HUES48 (cell line): ENCODE results near the gene ST13.
A peak's percentile ranks its signal among the peaks of the same experiment; 100 is the strongest.
"Not testable (repeated sequence)": the region's sequence is repeated elsewhere in the genome, so short reads cannot be mapped to it uniquely, and the experiment has no call there.

Source experiments
- H3K27ac ChIP-seq: one replicate; pipeline ENCODE4 v1.7.0; 2013; ENCODE audit warnings: low read depth, low read length, inconsistent platforms
- H3K27me3 ChIP-seq: 2 replicates; pipeline ENCODE4 v1.6.1; 2013; ENCODE audit warnings: mild to moderate bottlenecking, low read length; ENCODE audit not compliant: control insufficient read depth, insufficient read depth
- H3K36me3 ChIP-seq: 2 replicates; pipeline ENCODE4 v1.6.1; 2013; ENCODE audit warnings: low read length; ENCODE audit not compliant: control insufficient read depth, insufficient read depth
- H3K4me1 ChIP-seq: 2 replicates; pipeline ENCODE4 v1.6.1; 2013; ENCODE audit warnings: mild to moderate bottlenecking, low read length; ENCODE audit not compliant: control insufficient read depth, insufficient read depth
- H3K4me3 ChIP-seq: 2 replicates; pipeline ENCODE4 v1.5.1; 2013; ENCODE audit warnings: mild to moderate bottlenecking, low read depth, low read length
- H3K9ac ChIP-seq: 2 replicates; pipeline ENCODE4 v1.6.1; 2013; ENCODE audit warnings: mild to moderate bottlenecking, low read depth, low read length, moderate library complexity
- H3K9me3 ChIP-seq: 2 replicates; pipeline ENCODE4 v1.6.1; 2013; ENCODE audit warnings: low read length; ENCODE audit not compliant: control insufficient read depth, insufficient read depth

ST13 gene

DNA sequence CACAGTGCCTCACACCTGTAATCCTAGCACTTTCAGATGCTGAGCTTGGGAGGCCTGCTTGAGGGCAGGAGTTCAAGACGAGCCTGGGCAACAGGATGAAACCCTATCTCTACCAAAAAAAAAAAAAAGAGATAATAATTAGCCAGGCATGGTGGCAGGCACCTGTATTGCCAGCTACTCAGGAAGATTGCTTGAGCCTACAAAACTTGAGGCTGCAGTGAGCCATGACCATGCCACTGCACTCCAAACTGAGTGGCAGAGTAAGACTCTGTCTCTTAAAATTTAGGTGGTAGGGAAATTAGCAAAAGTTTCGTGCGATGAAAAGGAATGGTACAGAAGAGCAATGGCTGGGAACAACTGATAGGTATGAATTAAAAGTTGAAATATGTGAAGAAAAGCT is 18.0 kb downstream of the ST13 start:
- Histone ChIP-seq H3K9me3 (no peaks in the 10 kb centered on the region), H3K36me3 (peaks cover 97% of the 10 kb centered on the region), H3K4me1 (no peaks in the 10 kb centered on the region), H3K27ac (no peak overlapping the region), H3K27me3 (no peaks in the 10 kb centered on the region), H3K4me3 (no peak overlapping the region), H3K9ac (no peak overlapping the region)

DNA sequence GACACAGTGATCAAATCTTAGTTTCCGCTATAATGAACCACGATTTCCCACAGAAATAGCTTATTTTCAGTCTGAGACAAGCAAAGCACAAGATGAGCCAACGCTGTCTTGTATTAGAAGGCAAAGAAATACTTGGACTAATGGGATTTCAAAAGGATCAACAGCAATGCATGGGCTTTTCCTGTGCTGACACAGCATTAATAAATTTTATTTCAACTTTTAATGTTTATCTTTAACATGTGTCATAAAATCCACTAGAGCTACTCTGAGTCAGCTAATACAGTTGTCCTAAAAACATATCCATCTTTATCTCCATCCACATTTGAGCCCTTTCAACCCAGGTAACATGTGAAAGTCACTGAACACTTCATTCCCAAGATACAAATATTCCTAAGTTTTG is 21.8 kb downstream of the ST13 start:
- no peaks in the 10 kb centered on the region for H3K4me1 ChIP-seq
- no peak overlapping the region for H3K27ac ChIP-seq
- H3K9ac ChIP-seq, result no peak overlapping the region
- no peaks in the 10 kb centered on the region for H3K27me3 ChIP-seq
- peaks cover 94% of the 10 kb centered on the region for H3K36me3 ChIP-seq
- H3K9me3 ChIP-seq, result no peaks in the 10 kb centered on the region
- no peak overlapping the region for H3K4me3 ChIP-seq

DNA sequence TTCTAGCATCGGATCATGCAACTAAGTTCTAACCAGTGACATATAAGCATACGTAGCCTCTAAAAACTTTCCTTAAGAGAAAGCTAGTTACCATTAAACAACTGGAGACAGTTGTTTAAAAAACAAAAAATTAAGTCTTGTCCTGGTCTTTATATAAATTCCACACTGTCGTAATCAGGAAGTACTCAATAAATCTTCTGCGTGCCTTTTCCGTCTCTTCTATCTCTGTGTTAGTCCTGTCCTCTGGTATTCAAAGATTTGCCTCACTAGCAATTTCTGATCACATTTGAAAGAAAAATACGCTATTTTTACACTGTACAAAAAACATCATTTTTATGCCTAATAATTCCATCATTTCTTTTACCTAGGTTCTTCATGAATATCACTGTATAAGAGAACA is 27.3 kb downstream of the ST13 start:
- H3K27me3 ChIP-seq, result no peaks in the 10 kb centered on the region
- no peak overlapping the region for H3K27ac ChIP-seq
- no peaks in the 10 kb centered on the region for H3K9me3 ChIP-seq
- H3K4me3 ChIP-seq, result no peak overlapping the region
- H3K4me1 ChIP-seq, result peaks cover 14% of the 10 kb centered on the region
- H3K36me3 ChIP-seq, result peaks cover 87% of the 10 kb centered on the region
- H3K9ac ChIP-seq, result no peak overlapping the region

DNA sequence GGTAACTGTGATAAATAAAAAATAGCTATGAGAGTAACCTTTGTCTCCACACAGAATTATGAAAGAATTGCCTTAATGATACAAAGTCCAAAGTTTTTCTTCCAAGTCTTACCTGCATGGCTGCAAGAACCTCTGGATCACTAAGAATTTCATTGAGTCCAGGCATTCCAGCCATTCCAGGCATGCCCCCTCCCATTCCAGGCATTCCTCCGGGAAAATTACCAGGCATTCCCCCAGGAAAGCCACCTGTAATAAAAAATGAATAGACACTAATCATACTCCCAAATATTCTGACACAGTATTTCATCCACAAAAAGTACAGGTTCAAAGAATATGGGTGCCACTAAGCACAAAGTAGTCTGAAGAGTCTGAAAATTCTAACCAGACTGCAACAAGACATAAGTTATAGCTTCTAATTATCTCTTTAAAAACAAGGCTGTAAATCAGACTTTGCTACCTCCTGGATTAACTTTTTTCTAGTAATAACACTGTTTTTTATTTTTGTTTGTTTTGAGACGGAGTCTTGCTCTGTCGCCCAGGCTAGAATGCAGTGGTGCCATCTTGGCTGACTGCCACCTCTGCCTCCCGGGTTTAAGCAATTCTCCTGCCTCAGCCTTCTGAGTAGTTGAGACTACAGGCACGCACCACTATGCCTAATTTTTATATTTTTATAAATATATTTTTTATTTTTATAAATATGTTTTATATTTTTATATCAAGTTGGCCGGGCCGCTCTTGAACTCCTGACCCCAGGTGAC is 29.3 kb downstream of the ST13 start:
- Histone ChIP-seq H3K9ac (0 out of 2 replicates have a peak overlapping the region, but pooled peaks have one; percentile 10), H3K27ac (peak overlapping the region; percentile 49), H3K27me3 (no peaks in the 10 kb centered on the region), H3K4me1 (peaks cover 14% of the 10 kb centered on the region), H3K36me3 (peaks cover 89% of the 10 kb centered on the region), H3K9me3 (no peaks in the 10 kb centered on the region), H3K4me3 (no peak overlapping the region; the same call in 1 of the 2 replicates)

DNA sequence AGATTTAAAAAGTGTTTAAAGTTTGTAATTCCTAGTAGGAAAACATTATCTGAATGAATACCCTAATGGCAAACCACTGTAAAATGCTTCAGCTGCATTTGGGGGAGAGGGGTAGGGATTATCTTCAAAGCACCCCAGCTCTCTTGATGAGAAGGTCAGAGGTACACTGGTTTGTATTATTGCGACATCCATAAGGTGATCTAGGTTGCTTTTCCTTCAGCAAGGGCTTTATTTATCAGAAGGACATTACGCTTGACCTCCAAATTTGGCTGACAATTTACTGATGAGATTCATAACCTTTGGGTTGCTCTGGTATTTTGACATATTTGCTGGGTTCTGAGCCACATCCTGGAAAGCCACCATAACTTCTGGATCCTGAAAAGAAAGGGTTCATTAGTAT is 30.1 kb downstream of the ST13 start:
- Histone ChIP-seq H3K27ac (peak overlapping the region; percentile 44), H3K4me1 (peaks cover 14% of the 10 kb centered on the region), H3K36me3 (peaks cover 80% of the 10 kb centered on the region)
- not testable (repeated sequence) for H3K4me3 ChIP-seq, H3K9ac ChIP-seq, H3K27me3 ChIP-seq, H3K9me3 ChIP-seq

DNA sequence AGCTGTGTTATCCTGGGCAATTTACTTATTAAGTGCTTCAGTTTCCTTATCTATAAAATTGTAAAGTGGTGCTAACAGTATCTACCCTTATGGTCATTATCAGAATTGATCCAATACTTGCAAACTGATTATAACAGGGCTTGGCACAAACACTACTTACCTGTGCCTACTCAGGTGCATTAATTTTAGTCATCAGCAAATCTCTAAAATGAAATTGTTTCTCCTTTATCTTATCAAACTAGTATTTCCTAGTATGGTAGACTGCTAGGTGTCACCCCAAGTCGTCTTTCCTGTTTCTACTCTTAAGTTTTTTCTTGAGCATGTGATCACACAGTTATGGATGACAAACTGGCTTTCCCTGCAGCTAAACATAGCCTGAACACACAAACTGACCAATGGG is 33.0 kb downstream of the ST13 start:
- H3K27ac ChIP-seq, result no peak overlapping the region
- H3K27me3 ChIP-seq, result no peaks in the 10 kb centered on the region
- H3K4me3 ChIP-seq, result no peak overlapping the region
- no peaks in the 10 kb centered on the region for H3K9me3 ChIP-seq
- H3K36me3 ChIP-seq, result peaks cover 52% of the 10 kb centered on the region
- peaks cover 22% of the 10 kb centered on the region for H3K4me1 ChIP-seq
- H3K9ac ChIP-seq, result no peak overlapping the region

DNA sequence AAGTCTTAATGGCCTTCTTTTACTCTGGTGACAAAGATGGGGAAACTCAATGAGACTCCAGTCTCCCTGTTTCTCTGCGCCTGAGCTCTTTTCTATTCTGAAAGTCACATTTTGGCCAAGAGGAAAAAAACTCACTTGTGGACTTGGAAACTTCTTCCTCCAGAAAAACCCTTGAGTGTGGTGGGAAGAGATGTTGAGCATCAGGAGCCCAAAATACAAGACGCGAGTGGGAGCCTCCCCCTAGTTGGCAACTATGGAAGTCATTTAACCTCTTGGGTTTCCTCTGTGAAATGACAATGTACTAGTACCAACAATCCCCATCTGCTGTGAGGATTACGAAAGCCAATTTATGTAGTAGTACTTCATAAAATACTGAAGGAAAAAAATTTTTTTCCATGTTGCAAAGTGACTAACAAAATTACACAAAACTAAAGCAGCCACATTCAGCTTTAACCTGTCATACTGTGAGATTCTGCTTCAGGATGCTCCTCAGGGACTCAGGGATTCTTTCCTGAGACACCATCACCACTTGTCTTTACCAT is 36.8 kb downstream of the ST13 start:
- peak overlapping the region; percentile 53 for H3K9ac ChIP-seq
- no peaks in the 10 kb centered on the region for H3K9me3 ChIP-seq
- peaks cover 23% of the 10 kb centered on the region for H3K36me3 ChIP-seq
- H3K4me1 ChIP-seq, result peaks cover 8% of the 10 kb centered on the region
- no peaks in the 10 kb centered on the region for H3K27me3 ChIP-seq
- peak overlapping the region; percentile 64 for H3K4me3 ChIP-seq
- peak overlapping the region; percentile 80 for H3K27ac ChIP-seq

DNA sequence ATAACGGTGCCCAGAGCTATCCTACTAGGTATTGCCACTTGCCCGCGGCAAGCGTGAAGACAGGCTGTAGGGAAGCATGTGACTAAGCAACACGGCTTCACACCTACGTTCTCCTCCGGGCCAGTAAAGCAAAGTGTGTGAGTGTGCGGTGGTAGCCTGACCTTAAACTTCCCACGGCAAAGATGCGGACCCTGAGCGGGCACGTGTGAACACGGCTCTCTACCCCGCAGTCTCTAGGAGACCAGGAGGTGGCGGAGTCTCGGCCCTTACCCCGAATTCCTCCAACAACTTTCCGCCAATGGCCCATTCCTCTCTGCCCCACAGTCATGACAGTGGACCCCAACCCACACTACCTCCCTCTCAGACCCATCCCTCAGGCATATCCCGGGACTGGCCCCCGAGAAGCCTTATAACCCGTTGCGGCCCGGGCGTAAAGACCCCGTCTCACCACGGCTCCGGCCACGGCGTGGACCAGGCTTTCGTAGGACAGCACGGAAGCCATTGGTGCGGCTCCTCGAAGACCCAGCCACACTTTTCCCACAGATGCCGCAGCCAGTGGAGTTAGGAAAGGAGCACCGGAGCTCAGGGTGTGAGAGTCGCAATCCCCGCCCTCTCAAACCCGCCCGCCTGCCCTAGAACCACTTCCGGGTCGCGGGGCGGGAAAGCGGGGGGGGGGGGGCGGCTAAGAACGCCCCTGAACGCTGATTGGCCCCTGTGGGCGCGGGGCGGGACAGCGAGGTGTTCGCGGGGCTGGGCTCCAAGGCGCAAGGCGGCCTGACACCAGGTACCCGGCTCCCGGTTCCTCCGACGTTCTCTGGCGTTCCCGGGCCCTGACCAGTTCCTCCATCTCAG is 37.5 kb downstream of the ST13 start, which contains the start of gene SLC25A17:
TSS of gene SLC25A17 (minus strand) at position 600 of the 852 bp plus-strand sequence. CDS start at position 502, 98 bp downstream.
- Histone ChIP-seq H3K27ac (peak within 1 kb of the TSS; percentile 83), H3K9ac (peak within 1 kb of the TSS; percentile 53), H3K4me3 (peak within 1 kb of the TSS; percentile 84), H3K36me3 (peaks cover 22% of the 10 kb centered on the region), H3K27me3 (no peaks in the 10 kb centered on the region), H3K4me1 (peaks cover 8% of the 10 kb centered on the region), H3K9me3 (no peaks in the 10 kb centered on the region)

DNA sequence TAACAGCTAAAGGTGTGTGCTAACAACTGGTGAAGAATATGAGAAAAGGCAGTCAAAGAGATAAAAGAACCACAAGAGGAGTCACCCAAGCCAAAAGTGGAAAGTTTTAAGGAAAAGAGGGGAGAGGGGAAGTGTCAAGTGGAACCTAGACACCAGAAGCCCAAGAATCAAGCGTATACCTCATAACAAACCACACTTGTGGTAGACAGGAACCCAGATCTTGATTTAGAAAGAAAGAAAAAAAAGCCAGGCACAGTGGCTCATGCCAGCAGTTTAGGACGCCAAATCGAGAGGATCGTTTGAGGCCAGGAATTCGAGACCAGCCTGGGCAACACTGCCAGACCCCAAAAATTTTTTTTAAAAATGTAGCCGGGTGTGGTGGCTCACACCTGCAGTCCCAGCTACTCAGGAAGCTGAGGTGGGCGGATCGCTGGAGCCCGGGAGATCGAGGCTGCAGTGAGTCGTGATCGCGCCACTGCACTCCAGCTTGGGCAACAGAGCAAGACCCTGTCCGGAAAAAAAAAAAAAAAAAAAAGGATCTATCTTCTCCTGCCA is 38.2 kb downstream of the ST13 start:
- Histone ChIP-seq H3K36me3 (peaks cover 18% of the 10 kb centered on the region), H3K4me3 (peak overlapping the region; percentile 84), H3K4me1 (peaks cover 8% of the 10 kb centered on the region)

DNA sequence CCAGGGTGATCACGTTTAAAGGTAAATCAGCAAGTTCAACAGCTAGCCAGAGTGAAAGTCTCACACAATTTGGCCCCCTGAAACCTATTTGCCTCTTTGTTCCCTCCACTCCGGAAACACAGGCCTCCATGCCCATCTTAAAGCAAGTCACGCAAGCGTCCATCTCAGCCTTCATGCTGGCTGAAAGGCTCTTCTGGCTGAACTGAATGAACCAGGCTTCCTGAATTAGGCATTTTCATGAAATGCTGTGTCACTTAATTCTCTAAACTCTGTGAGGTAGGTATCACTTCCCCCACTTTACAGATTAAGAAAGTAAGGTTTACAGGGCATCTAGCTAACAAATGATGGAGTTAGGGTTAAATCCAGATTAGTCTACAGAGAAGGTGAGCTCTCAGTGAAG is 38.7 kb downstream of the ST13 start:
- H3K4me3 ChIP-seq, result peak overlapping the region; percentile 84
- H3K36me3 ChIP-seq, result peaks cover 13% of the 10 kb centered on the region
- no peaks in the 10 kb centered on the region for H3K9me3 ChIP-seq
- no peaks in the 10 kb centered on the region for H3K27me3 ChIP-seq
- H3K9ac ChIP-seq, result no peak overlapping the region
- peaks cover 8% of the 10 kb centered on the region for H3K4me1 ChIP-seq
- no peak overlapping the region for H3K27ac ChIP-seq

More for the DNA sequence above, 38.2 kb downstream of the ST13 start:
- Histone ChIP-seq H3K27me3 (no peaks in the 10 kb centered on the region), H3K9me3 (no peaks in the 10 kb centered on the region), H3K9ac (no peak overlapping the region), H3K27ac (no peak overlapping the region)
